GM06990 (cell line): Measurements from ENCODE around the gene SSBP4.

Experiments
- DNase-seq: peaks from one replicate; pipeline ENCODE4 v3.0.0-alpha.2; 2011; ENCODE audit not compliant: insufficient read length; ENCODE audit errors: extremely low read depth
- H3K27me3 ChIP-seq: replicated peaks from 2 replicates; pipeline ENCODE4 v1.6.0; 2011; ENCODE audit warnings: low read length; ENCODE audit not compliant: control insufficient read depth, insufficient read depth
- H3K36me3 ChIP-seq: 2 replicates; pipeline ENCODE4 v1.5.1; 2011; ENCODE audit warnings: low read length; ENCODE audit not compliant: control insufficient read depth, insufficient read depth
- H3K4me3 ChIP-seq: replicated peaks from 2 replicates; pipeline ENCODE4 v1.5.1; 2011; ENCODE audit warnings: low read depth, mild to moderate bottlenecking, control low read depth, low read length
- TF ChIP-seq, protein P1 (sequence below): IDR thresholded peaks from 2 replicates; pipeline ENCODE4 v1.5.1; 2011; ENCODE audit warnings: low read length, control low read depth, mild to moderate bottlenecking, inconsistent platforms; ENCODE audit not compliant: insufficient read depth, poor library complexity, severe bottlenecking

The SSBP4 gene

DNA sequence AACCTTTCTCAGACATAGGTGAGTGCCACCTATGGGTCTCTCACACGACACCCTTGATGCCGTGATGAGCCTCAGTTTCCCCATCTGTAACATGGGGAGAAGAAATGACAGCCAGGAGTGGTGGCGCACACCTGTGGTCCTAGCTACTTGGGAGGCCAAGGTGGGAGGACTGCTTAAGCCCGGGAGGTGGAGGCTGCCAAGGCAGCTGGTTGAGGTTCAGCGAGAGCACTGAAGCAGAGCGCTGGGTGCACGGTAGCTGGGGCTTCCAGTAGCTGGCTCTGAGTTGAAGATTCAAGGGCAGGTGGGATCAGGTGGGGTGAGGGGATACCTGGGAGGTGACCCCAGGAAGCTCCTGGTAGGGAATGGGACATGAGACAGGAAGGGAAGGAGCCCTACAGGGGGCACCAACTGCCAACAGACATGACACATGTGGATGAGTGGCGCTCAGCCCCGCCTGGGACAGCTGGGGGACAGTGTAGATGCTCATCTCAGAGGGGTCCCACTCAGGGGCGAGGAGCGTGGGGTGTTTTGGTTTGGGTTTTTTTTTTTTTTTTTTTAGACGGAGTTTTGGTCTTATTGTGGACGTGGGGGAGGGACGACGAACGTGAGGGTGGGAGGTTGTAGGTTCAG, 6.5 kb upstream of the SSBP4 start:
- no peak for DNase-seq
- H3K27me3 ChIP-seq: no peaks in the 10 kb centered on the region
- no peaks in the 10 kb centered on the region for H3K36me3 ChIP-seq
- TF ChIP-seq, protein P1, sequence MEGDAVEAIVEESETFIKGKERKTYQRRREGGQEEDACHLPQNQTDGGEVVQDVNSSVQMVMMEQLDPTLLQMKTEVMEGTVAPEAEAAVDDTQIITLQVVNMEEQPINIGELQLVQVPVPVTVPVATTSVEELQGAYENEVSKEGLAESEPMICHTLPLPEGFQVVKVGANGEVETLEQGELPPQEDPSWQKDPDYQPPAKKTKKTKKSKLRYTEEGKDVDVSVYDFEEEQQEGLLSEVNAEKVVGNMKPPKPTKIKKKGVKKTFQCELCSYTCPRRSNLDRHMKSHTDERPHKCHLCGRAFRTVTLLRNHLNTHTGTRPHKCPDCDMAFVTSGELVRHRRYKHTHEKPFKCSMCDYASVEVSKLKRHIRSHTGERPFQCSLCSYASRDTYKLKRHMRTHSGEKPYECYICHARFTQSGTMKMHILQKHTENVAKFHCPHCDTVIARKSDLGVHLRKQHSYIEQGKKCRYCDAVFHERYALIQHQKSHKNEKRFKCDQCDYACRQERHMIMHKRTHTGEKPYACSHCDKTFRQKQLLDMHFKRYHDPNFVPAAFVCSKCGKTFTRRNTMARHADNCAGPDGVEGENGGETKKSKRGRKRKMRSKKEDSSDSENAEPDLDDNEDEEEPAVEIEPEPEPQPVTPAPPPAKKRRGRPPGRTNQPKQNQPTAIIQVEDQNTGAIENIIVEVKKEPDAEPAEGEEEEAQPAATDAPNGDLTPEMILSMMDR: no peak
- no peak overlapping the region for H3K4me3 ChIP-seq

DNA sequence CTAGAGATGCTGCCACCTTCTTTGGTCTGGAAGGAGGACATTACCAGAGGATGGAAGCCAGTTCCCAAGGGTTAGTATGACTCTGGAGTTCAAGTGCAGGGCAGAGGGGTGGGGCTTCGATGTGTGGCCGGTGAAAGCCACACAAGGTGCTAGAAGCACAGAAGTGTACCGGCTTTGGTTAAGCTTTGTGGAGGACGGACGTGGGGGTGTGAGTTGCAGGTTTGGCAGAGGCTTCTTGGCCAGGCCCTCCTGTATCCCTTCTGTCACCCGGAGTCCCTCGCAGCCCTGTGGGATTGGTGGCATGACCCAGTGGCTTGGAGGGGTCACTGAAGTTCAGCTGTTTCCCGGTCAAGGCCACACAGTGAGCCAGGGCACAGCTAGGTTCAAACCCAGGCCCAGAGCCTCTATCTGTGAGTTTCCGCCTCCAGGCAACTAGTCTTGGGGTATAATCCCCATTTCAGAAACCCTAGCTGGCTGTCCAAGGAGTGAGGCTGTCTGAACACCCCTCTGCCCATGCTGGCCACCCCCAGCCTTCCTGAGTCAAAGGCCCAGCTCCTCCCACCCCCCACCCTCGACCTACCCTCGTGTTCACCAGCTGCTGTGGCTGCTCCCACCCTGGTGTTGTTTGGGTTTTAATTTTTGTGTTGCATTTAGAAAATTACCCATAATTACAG, 4.6 kb upstream of the SSBP4 start:
- no peak for DNase-seq
- Histone ChIP-seq H3K27me3 (no peaks in the 10 kb centered on the region), H3K4me3 (no peak overlapping the region), H3K36me3 (no peaks in the 10 kb centered on the region)
- TF ChIP-seq, protein P1: no peak

DNA sequence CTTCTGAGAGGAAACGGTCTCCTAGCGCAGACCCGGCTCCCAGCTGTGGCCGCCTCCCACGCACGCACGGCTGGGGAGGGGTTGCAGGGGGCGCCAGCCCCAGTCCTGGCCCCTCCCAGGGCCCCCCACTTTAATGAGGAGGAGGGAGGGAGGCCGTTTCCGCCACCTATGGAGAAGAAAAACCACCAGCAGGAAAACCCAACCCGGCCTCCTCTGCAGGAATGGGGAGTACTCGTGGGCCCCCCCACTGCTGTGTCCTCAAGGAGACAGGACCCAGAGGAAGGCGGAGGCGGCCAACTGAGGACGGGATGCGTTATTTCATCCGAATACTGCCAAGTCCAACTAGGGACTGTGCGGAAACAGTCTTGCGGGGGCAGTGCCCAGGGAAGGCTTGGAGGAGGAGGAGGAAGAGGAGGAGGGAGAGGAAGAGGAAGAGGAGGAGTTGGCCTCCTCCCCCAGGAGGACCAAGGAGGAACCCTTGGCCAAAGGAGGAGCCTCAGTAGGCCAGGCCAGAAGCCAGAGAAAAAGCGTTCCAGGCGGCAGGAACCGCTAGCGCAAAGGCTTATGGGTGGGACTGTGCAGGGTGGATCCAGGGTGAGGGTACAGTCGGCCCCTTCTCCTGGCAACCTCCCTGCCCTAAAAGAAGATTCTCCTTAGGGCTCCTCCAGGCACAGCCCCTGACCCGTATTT, 3.9 kb upstream of the SSBP4 start:
- DNase-seq: no peak
- Histone ChIP-seq H3K36me3 (no peaks in the 10 kb centered on the region), H3K4me3 (no peak overlapping the region), H3K27me3 (no peaks in the 10 kb centered on the region)
- TF ChIP-seq, protein P1: no peak

DNA sequence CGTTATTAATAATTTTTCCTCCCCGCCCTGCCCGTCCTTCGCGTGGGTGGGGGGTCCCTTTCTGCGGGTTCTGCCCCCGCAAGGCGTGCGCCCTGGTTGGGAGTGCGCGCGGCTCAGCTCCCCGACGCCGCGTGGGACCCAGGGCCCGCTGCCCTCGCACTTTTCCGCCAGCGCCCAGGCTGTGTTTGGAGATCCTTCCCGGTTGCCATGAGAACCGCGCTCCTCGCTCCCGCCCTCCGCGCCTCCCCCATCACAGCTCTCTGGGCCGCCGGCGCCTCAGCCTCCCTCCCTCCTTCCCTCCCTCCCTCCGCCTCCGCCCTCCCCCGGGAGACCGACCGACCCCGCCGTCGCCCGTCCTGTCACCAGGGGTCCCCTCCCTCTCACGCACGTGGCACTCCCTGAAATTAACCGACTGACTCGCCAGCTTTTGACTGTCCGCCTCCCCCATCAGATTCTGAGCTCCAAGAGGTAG, 2.4 kb upstream of the SSBP4 start:
- Histone ChIP-seq H3K36me3 (no peaks in the 10 kb centered on the region), H3K27me3 (no peaks in the 10 kb centered on the region), H3K4me3 (peak overlapping the region; percentile 33)
- DNase-seq: peak; percentile 82
- TF ChIP-seq, protein P1: no peak

DNA sequence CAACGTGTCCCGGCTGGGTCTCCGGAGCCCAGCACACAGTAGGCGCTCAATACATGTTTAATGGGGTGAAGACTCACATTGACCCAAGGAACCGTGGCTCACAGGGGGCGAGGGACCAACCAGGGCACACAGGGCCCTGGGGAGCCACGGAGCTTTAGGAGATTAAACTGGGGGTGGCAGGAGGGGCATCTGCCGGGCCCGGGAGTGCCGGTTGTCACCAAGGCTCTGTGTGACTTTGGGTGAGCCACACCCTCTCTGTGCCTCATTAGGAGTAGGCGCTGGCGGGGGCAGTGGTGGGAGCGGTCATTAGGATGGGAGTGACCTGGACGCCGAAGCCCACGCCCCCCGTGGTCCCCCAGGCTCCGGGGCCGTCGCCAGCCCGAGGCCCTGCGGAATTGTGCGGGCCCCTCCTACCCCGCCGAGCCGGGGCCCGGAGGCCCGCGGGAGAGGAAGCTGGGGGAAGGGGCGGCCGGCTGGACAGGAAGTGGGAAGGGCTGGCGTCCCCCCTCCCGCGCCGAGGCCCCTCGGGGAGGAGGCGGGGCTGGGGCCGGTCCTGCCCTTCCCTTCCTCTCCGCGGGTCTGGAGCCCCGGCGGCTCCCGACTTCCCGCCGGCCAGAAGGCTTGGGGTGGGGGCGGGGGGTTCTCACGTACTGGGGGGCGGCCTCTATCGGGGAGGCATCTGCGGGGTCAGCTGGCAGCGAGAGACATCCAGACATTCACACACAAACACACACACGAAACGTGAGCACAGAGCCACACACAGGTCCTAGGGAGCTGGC, 1.8 kb upstream of the SSBP4 start:
- Histone ChIP-seq H3K4me3 (peak overlapping the region; percentile 33), H3K27me3 (no peaks in the 10 kb centered on the region), H3K36me3 (no peaks in the 10 kb centered on the region)
- TF ChIP-seq, protein P1: no peak
- peak; percentile 76 for DNase-seq
